Adipocyte (in vitro differentiated cells): Measurements from ENCODE around the gene HHATL.

Source experiments
- DNase-seq: peaks from one replicate; pipeline ENCODE4 v3.0.0-alpha.2; 2015; ENCODE audit warnings: low read depth
- H3K27me3 ChIP-seq: replicated peaks from 2 replicates; pipeline ENCODE4 v1.7.0; 2013; ENCODE audit warnings: mild to moderate bottlenecking, low read length, moderate library complexity; ENCODE audit not compliant: control insufficient read depth, insufficient read depth
- H3K36me3 ChIP-seq: 2 replicates; pipeline ENCODE4 v1.7.0; 2013; ENCODE audit warnings: low read length, mild to moderate bottlenecking, moderate library complexity; ENCODE audit not compliant: control insufficient read depth, insufficient read depth, severe bottlenecking
- H3K4me1 ChIP-seq: 2 replicates; pipeline ENCODE4 v1.7.0; 2013; ENCODE audit warnings: mild to moderate bottlenecking, low read length, moderate library complexity; ENCODE audit not compliant: control insufficient read depth, insufficient read depth
- H3K4me3 ChIP-seq: 2 replicates; pipeline ENCODE4 v1.7.0; 2013; ENCODE audit warnings: mild to moderate bottlenecking, low read length, moderate library complexity
- H3K9ac ChIP-seq: 2 replicates; pipeline ENCODE4 v1.7.0; 2013; ENCODE audit warnings: mild to moderate bottlenecking, low read length, moderate library complexity
- H3K9me3 ChIP-seq: 2 replicates; pipeline ENCODE4 v1.7.0; 2013; ENCODE audit warnings: mild to moderate bottlenecking, low read length, moderate library complexity; ENCODE audit not compliant: control insufficient read depth

The HHATL gene

GRCh38 chr3:42664438-42664803 is 38.2 kb downstream of the HHATL start:
- Histone ChIP-seq H3K4me1 (peaks cover 27% of the 10 kb centered on the region), H3K9me3 (no peaks in the 10 kb centered on the region), H3K9ac (no peak overlapping the region), H3K27me3 (no peaks in the 10 kb centered on the region), H3K4me3 (no peak overlapping the region), H3K36me3 (peaks cover 36% of the 10 kb centered on the region)
- no peak for DNase-seq

GRCh38 chr3:42663581-42664437 is 38.8 kb downstream of the HHATL start:
- DNase-seq: no peak
- Histone ChIP-seq H3K4me3 (no peak overlapping the region), H3K27me3 (no peaks in the 10 kb centered on the region), H3K9me3 (no peaks in the 10 kb centered on the region), H3K9ac (no peak overlapping the region), H3K36me3 (peaks cover 40% of the 10 kb centered on the region), H3K4me1 (peaks cover 27% of the 10 kb centered on the region)

GRCh38 chr3:42662813-42663535 is 39.6 kb downstream of the HHATL start:
- Histone ChIP-seq H3K9me3 (no peaks in the 10 kb centered on the region), H3K27me3 (no peaks in the 10 kb centered on the region), H3K4me3 (no peak overlapping the region), H3K36me3 (peaks cover 48% of the 10 kb centered on the region), H3K4me1 (peaks cover 30% of the 10 kb centered on the region), H3K9ac (no peak overlapping the region)
- DNase-seq: no peak

- no peak for DNase-seq
- Histone ChIP-seq H3K4me3 (no peak overlapping the region), H3K4me1 (peaks cover 30% of the 10 kb centered on the region), H3K27me3 (no peaks in the 10 kb centered on the region), H3K9me3 (no peaks in the 10 kb centered on the region), H3K36me3 (peaks cover 48% of the 10 kb centered on the region), H3K9ac (no peak overlapping the region)
These were observed 40.4 kb downstream of the HHATL start for GRCh38 chr3:42662037-42662812.

GRCh38 chr3:42661593-42662022 is 41.0 kb downstream of the HHATL start:
- Histone ChIP-seq H3K4me3 (no peak overlapping the region), H3K27me3 (no peaks in the 10 kb centered on the region), H3K9ac (no peak overlapping the region), H3K36me3 (peaks cover 48% of the 10 kb centered on the region), H3K4me1 (peaks cover 24% of the 10 kb centered on the region), H3K9me3 (no peaks in the 10 kb centered on the region)
- no peak for DNase-seq

GRCh38 chr3:42660898-42661297 is 41.7 kb downstream of the HHATL start:
- Histone ChIP-seq H3K9ac (no peak overlapping the region), H3K4me3 (no peak overlapping the region), H3K9me3 (no peaks in the 10 kb centered on the region), H3K4me1 (peaks cover 21% of the 10 kb centered on the region), H3K27me3 (no peaks in the 10 kb centered on the region), H3K36me3 (peaks cover 48% of the 10 kb centered on the region)
- DNase-seq: no peak

- Histone ChIP-seq H3K9me3 (no peaks in the 10 kb centered on the region), H3K4me3 (no peak overlapping the region), H3K9ac (no peak overlapping the region), H3K27me3 (no peaks in the 10 kb centered on the region), H3K4me1 (peaks cover 22% of the 10 kb centered on the region), H3K36me3 (peaks cover 48% of the 10 kb centered on the region)
- DNase-seq: no peak
These were observed 42.4 kb downstream of the HHATL start for GRCh38 chr3:42660131-42660715.

- H3K36me3 ChIP-seq: peaks cover 48% of the 10 kb centered on the region
- no peak overlapping the region for H3K4me3 ChIP-seq
- H3K9me3 ChIP-seq: no peaks in the 10 kb centered on the region
- H3K27me3 ChIP-seq: no peaks in the 10 kb centered on the region
- no peak overlapping the region for H3K9ac ChIP-seq
- peaks cover 24% of the 10 kb centered on the region for H3K4me1 ChIP-seq
- DNase-seq: no peak
These were observed 43.0 kb downstream of the HHATL start for GRCh38 chr3:42659451-42660130.

GRCh38 chr3:42658771-42659390 is 43.7 kb downstream of the HHATL start:
- Histone ChIP-seq H3K9me3 (no peaks in the 10 kb centered on the region), H3K36me3 (peaks cover 48% of the 10 kb centered on the region), H3K4me3 (no peak overlapping the region), H3K9ac (no peak overlapping the region), H3K4me1 (peaks cover 24% of the 10 kb centered on the region), H3K27me3 (no peaks in the 10 kb centered on the region)
- no peak for DNase-seq

- Histone ChIP-seq H3K27me3 (no peaks in the 10 kb centered on the region), H3K9ac (no peak overlapping the region), H3K4me3 (no peak overlapping the region), H3K9me3 (no peaks in the 10 kb centered on the region), H3K36me3 (peaks cover 44% of the 10 kb centered on the region), H3K4me1 (peaks cover 25% of the 10 kb centered on the region)
- no peak for DNase-seq
These were observed 44.4 kb downstream of the HHATL start for GRCh38 chr3:42658091-42658770.
